SU-DHL-6 (cell line): ENCODE data around the gene BBX.

Source experiments
- H2AFZ ChIP-seq: fragments of 200-600 bp; sonication (generic); 2 replicates; pipeline ENCODE4 v1.6.1; 2014; ENCODE audit warnings: low read depth, mild to moderate bottlenecking, moderate library complexity, mixed read lengths, antibody characterized with exemption, low read length; ENCODE audit not compliant: severe bottlenecking
- H3F3A ChIP-seq: fragments of 200-600 bp; shearing (Covaris generic); 2 replicates; pipeline ENCODE4 v1.6.0; 2016; ENCODE audit warnings: antibody characterized with exemption, mild to moderate bottlenecking; ENCODE audit not compliant: insufficient read depth
- H3K27ac ChIP-seq: fragments of 200-600 bp; sonication (generic); 2 replicates; pipeline ENCODE4 v1.5.1; 2016; ENCODE audit warnings: low read depth, mild to moderate bottlenecking, low read length, moderate library complexity, mixed read lengths
- H3K27me3 ChIP-seq: fragments of 200-600 bp; sonication (generic), shearing (Covaris generic); 2 replicates; pipeline ENCODE4 v1.6.0; 2014; ENCODE audit warnings: mild to moderate bottlenecking, low read length
- H3K36me3 ChIP-seq: fragments of 200-600 bp; sonication (generic); 2 replicates; pipeline ENCODE4 v1.6.1; 2014; ENCODE audit warnings: mild to moderate bottlenecking, low read length, mixed read lengths
- H3K4me2 ChIP-seq: fragments of 300-600, 200-600 bp; shearing (Covaris generic), sonication (generic); 2 replicates; pipeline ENCODE4 v1.6.0; 2014; ENCODE audit warnings: low read length, low read depth, mild to moderate bottlenecking; ENCODE audit not compliant: poor library complexity, severe bottlenecking
- H3K4me3 ChIP-seq: fragments of 200-600 bp; sonication (generic); 2 replicates; pipeline ENCODE4 v1.5.1; 2014; ENCODE audit warnings: antibody characterized with exemption, low read length, mild to moderate bottlenecking, mixed read lengths; ENCODE audit not compliant: insufficient read depth, poor library complexity, severe bottlenecking
- H3K79me2 ChIP-seq: fragments of 200-600 bp; sonication (generic); 2 replicates; pipeline ENCODE4 v1.6.1; 2014; ENCODE audit warnings: mild to moderate bottlenecking, low read length, moderate library complexity; ENCODE audit not compliant: insufficient read depth
- H3K9ac ChIP-seq: fragments of 200-600 bp; sonication (generic); 2 replicates; pipeline ENCODE4 v1.7.0; 2014; ENCODE audit warnings: mild to moderate bottlenecking, low read length
- H3K9me2 ChIP-seq: fragments of 200-600 bp; sonication (generic); replicated peaks from 2 replicates; pipeline ENCODE4 v1.6.1; 2014; ENCODE audit warnings: low read length; ENCODE audit not compliant: insufficient read depth
- H3K9me3 ChIP-seq: fragments of 200-600 bp; sonication (generic); 2 replicates; pipeline ENCODE4 v1.6.1; 2014; ENCODE audit warnings: low read length, mixed read lengths; ENCODE audit not compliant: insufficient read depth
- H4K20me1 ChIP-seq: fragments of 200-600 bp; sonication (generic); 2 replicates; pipeline ENCODE4 v1.6.1; 2014; ENCODE audit warnings: low read depth, mild to moderate bottlenecking, antibody characterized with exemption, low read length, moderate library complexity, mixed read lengths
- EZH2phosphoT487 ChIP-seq: fragments of 200-600 bp; sonication (generic), shearing (Covaris generic); conservative IDR thresholded peaks from 2 replicates; pipeline ENCODE4 v1.6.1; 2018; ENCODE audit warnings: mild to moderate bottlenecking, antibody characterized with exemption, low read length, moderate library complexity, mixed read lengths
- TF ChIP-seq, protein P1 (sequence below): fragments of 200-600 bp; sonication (generic); IDR thresholded peaks from one replicate; pipeline ENCODE4 v1.5.1; 2017; ENCODE audit warnings: antibody characterized with exemption, mild to moderate bottlenecking, low read length, moderate library complexity; ENCODE audit not compliant: insufficient read depth, poor library complexity, severe bottlenecking

The BBX gene

GRCh38 chr3:107512108-107512507 lies 10.7 kb upstream of the BBX start:
- Histone ChIP-seq H3K27me3 (no peaks in the 10 kb centered on the region), H2AFZ (no peak overlapping the region), H3K4me3 (no peak overlapping the region), H3K4me2 (no peak overlapping the region), H3K27ac (no peak overlapping the region), H3K9ac (no peak overlapping the region), H3K9me3 (no peaks in the 10 kb centered on the region), H3K36me3 (no peaks in the 10 kb centered on the region), H3F3A (no peaks in the 10 kb centered on the region), H4K20me1 (no peaks in the 10 kb centered on the region), H3K9me2 (no peaks in the 10 kb centered on the region), H3K79me2 (no peaks in the 10 kb centered on the region)
- TF ChIP-seq, protein P1, sequence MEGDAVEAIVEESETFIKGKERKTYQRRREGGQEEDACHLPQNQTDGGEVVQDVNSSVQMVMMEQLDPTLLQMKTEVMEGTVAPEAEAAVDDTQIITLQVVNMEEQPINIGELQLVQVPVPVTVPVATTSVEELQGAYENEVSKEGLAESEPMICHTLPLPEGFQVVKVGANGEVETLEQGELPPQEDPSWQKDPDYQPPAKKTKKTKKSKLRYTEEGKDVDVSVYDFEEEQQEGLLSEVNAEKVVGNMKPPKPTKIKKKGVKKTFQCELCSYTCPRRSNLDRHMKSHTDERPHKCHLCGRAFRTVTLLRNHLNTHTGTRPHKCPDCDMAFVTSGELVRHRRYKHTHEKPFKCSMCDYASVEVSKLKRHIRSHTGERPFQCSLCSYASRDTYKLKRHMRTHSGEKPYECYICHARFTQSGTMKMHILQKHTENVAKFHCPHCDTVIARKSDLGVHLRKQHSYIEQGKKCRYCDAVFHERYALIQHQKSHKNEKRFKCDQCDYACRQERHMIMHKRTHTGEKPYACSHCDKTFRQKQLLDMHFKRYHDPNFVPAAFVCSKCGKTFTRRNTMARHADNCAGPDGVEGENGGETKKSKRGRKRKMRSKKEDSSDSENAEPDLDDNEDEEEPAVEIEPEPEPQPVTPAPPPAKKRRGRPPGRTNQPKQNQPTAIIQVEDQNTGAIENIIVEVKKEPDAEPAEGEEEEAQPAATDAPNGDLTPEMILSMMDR: no peak
- TF ChIP-seq EZH2phosphoT487: no peak

DNA sequence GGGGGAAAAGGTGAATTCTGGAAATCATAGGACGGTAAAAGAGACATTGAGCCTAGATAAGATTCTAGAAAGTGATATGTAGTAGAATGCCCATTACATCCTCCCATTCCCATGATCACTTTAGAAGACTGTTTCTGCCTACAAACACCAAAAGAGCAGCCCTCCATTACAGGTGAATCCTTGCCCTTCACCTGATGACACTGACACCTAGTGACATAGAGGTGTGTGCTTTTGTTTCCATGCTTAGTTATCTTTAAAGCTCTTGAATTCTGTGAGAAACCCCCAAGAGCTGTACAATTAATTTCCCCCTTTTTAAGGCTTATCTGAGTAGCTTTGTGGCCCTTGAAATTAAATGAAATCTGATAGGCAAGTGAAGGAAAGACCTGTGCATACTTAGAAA lies 8.3 kb upstream of the BBX start:
- Histone ChIP-seq H3F3A (no peaks in the 10 kb centered on the region), H2AFZ (no peak overlapping the region), H3K9ac (no peak overlapping the region), H3K4me3 (no peak overlapping the region), H3K27me3 (no peaks in the 10 kb centered on the region), H3K4me2 (no peak overlapping the region), H3K79me2 (no peaks in the 10 kb centered on the region), H4K20me1 (no peaks in the 10 kb centered on the region), H3K9me2 (no peaks in the 10 kb centered on the region), H3K9me3 (no peaks in the 10 kb centered on the region), H3K27ac (no peak overlapping the region), H3K36me3 (no peaks in the 10 kb centered on the region)
- no peak for TF ChIP-seq EZH2phosphoT487
- TF ChIP-seq, protein P1: no peak

GRCh38 chr3:107516475-107516874 lies 6.3 kb upstream of the BBX start:
- TF ChIP-seq, protein P1: no peak
- no peak for TF ChIP-seq EZH2phosphoT487
- Histone ChIP-seq H3F3A (peaks cover 2% of the 10 kb centered on the region), H2AFZ (no peak overlapping the region)

GRCh38 chr3:107520535-107520934 lies 2.2 kb upstream of the BBX start:
- no peaks in the 10 kb centered on the region for H3K27me3 ChIP-seq
- H3K9me3 ChIP-seq: no peaks in the 10 kb centered on the region
- no peak overlapping the region for H3K4me3 ChIP-seq
- H4K20me1 ChIP-seq: no peaks in the 10 kb centered on the region
- H3K79me2 ChIP-seq: peaks cover 18% of the 10 kb centered on the region
- peaks cover 13% of the 10 kb centered on the region for H3F3A ChIP-seq
- no peak overlapping the region for H3K9ac ChIP-seq
- H3K36me3 ChIP-seq: no peaks in the 10 kb centered on the region
- no peaks in the 10 kb centered on the region for H3K9me2 ChIP-seq
- no peak overlapping the region for H3K27ac ChIP-seq
- TF ChIP-seq, protein P1: no peak
- no peak for TF ChIP-seq EZH2phosphoT487
- H2AFZ ChIP-seq: no peak overlapping the region
- H3K4me2 ChIP-seq: no peak overlapping the region

More at GRCh38 chr3:107516475-107516874, 6.3 kb upstream of the BBX start:
- Histone ChIP-seq H3K9ac (no peak overlapping the region), H3K4me2 (no peak overlapping the region), H3K4me3 (no peak overlapping the region), H3K9me3 (no peaks in the 10 kb centered on the region), H4K20me1 (no peaks in the 10 kb centered on the region), H3K27me3 (no peaks in the 10 kb centered on the region), H3K27ac (no peak overlapping the region), H3K9me2 (no peaks in the 10 kb centered on the region), H3K36me3 (no peaks in the 10 kb centered on the region), H3K79me2 (no peaks in the 10 kb centered on the region)
